IMR-90 (cell line): ENCODE data around the gene FNBP1. TPM values are rescaled to one million over a fixed set of nuclear protein-coding genes. Genes with fewer than 3 reads are reported as not detected.

Experiments used
- ATAC-seq: fragments of 200-7000 bp; cut with Tn5 transposase; 2 replicates; pipeline ENCODE4 v1.9.1; 2020; ENCODE audit warnings: low read depth, mild to moderate bottlenecking, moderate library complexity
- BruUV-seq: library from RNA; stranded (reverse); fragments of 400-500 nt; replicated peaks from 2 replicates; lab custom pipeline; 2021; lab: Mats Ljungman, UMichigan
- CTCF ChIA-PET: fragments of 300-600 bp; formaldehyde crosslinking; extraction: SDS; loops from one replicate; lab custom pipeline; 2021; ENCODE audit warnings: antibody characterized with exemption; lab: Yijun Ruan, JAX
- POLR2A ChIA-PET: fragments of 300-600 bp; sonication (Branson Sonifier 250); formaldehyde crosslinking; loops from one replicate; lab custom pipeline; 2022; ENCODE audit warnings: antibody characterized with exemption; ENCODE audit not compliant: unreplicated experiment; lab: Charles Lee
- DNase-seq: peaks from one replicate; pipeline ENCODE4 v3.0.0; 2013
- H2AFZ ChIP-seq: replicated peaks from 2 replicates; pipeline ENCODE3; 2013; ENCODE audit warnings: low read length, mild to moderate bottlenecking; ENCODE audit not compliant: poor library complexity
- H2AK5ac ChIP-seq: 2 replicates; pipeline ENCODE4 v1.6.1; 2013; ENCODE audit warnings: low read depth, low read length, inconsistent platforms
- H2AK9ac ChIP-seq: replicated peaks from 2 replicates; pipeline ENCODE3; 2013; ENCODE audit warnings: mild to moderate bottlenecking, low read depth, low read length, moderate library complexity; ENCODE audit not compliant: poor library complexity
- H2BK120ac ChIP-seq: 2 replicates; pipeline ENCODE4 v1.6.1; 2013; ENCODE audit warnings: low read depth, low read length, inconsistent platforms
- H2BK15ac ChIP-seq: 3 replicates; pipeline ENCODE4 v1.6.1; 2013; ENCODE audit warnings: low read depth, low read length, inconsistent platforms
- H2BK20ac ChIP-seq: 2 replicates; pipeline ENCODE4 v1.6.1; 2013; ENCODE audit warnings: low read depth, mild to moderate bottlenecking, inconsistent platforms, low read length, moderate library complexity
- H2BK5ac ChIP-seq: 2 replicates; pipeline ENCODE4 v1.6.1; 2013; ENCODE audit warnings: mild to moderate bottlenecking, low read depth, low read length, inconsistent platforms; ENCODE audit not compliant: poor library complexity, severe bottlenecking
- H3K14ac ChIP-seq: replicated peaks from 2 replicates; pipeline ENCODE4 v1.6.1; 2013; ENCODE audit warnings: low read depth, low read length, inconsistent platforms
- H3K18ac ChIP-seq: 2 replicates; pipeline ENCODE4 v1.6.1; 2013; ENCODE audit warnings: low read depth, low read length, control low read depth
- H3K23ac ChIP-seq: 2 replicates; pipeline ENCODE4 v1.6.1; 2013; ENCODE audit warnings: low read depth, low read length, inconsistent platforms
- H3K27ac ChIP-seq: 2 replicates; pipeline ENCODE4 v1.5.1; 2013; ENCODE audit warnings: mild to moderate bottlenecking, control low read depth, low read length; ENCODE audit not compliant: insufficient read depth
- H3K27me3 ChIP-seq: 2 replicates; pipeline ENCODE4 v1.6.1; 2013; ENCODE audit warnings: low read length; ENCODE audit not compliant: control insufficient read depth, insufficient read depth
- H3K36me3 ChIP-seq: 2 replicates; pipeline ENCODE4 v1.6.1; 2013; ENCODE audit warnings: low read length, mixed read lengths; ENCODE audit not compliant: control insufficient read depth, insufficient read depth
- H3K4ac ChIP-seq: 2 replicates; pipeline ENCODE4 v1.6.1; 2013; ENCODE audit warnings: low read depth, low read length, inconsistent platforms
- H3K4me1 ChIP-seq: 2 replicates; pipeline ENCODE4 v1.6.1; 2013; ENCODE audit warnings: low read length, mixed read lengths; ENCODE audit not compliant: control insufficient read depth, insufficient read depth
- H3K4me2 ChIP-seq: 2 replicates; pipeline ENCODE4 v1.6.1; 2013; ENCODE audit warnings: low read depth, mild to moderate bottlenecking, control low read depth, low read length, moderate library complexity
- H3K4me3 ChIP-seq: 2 replicates; pipeline ENCODE4 v1.5.1; 2013; ENCODE audit warnings: low read depth, mild to moderate bottlenecking, control low read depth, low read length, moderate library complexity; ENCODE audit not compliant: insufficient read depth
- H3K56ac ChIP-seq: 2 replicates; pipeline ENCODE4 v1.6.1; 2013; ENCODE audit warnings: low read length, inconsistent platforms; ENCODE audit not compliant: insufficient read depth; ENCODE audit errors: extremely low read depth
- H3K79me1 ChIP-seq, 2 experiments: 2 replicates each; pipeline ENCODE4 v1.6.1; 2013; ENCODE audit warnings: low read length in 2 of 2, inconsistent platforms in 1 of 2, low read depth in 1 of 2
- H3K9ac ChIP-seq: 2 replicates; pipeline ENCODE4 v1.6.1; 2013; ENCODE audit warnings: low read depth, low read length, control low read depth
- H3K9me1 ChIP-seq: 2 replicates; pipeline ENCODE4 v1.6.1; 2013; ENCODE audit warnings: low read length, inconsistent platforms; ENCODE audit not compliant: insufficient read depth
- H3K9me3 ChIP-seq: 2 replicates; pipeline ENCODE4 v1.6.1; 2013; ENCODE audit warnings: low read length; ENCODE audit not compliant: control insufficient read depth, insufficient read depth
- H4K20me1 ChIP-seq: 2 replicates; pipeline ENCODE4 v1.6.1; 2013; ENCODE audit warnings: low read length, inconsistent platforms; ENCODE audit not compliant: insufficient read depth
- H4K5ac ChIP-seq: 2 replicates; pipeline ENCODE4 v1.6.1; 2013; ENCODE audit warnings: mild to moderate bottlenecking, low read depth, low read length, control low read depth
- H4K8ac ChIP-seq, 2 experiments: 2 replicates each; pipeline ENCODE4 v1.6.1; 2013; ENCODE audit warnings: low read depth in 2 of 2, low read length in 2 of 2, control low read depth in 1 of 2, inconsistent platforms in 1 of 2
- H4K91ac ChIP-seq: 2 replicates; pipeline ENCODE4 v1.6.1; 2013; ENCODE audit warnings: low read depth, low read length, inconsistent platforms; ENCODE audit not compliant: insufficient read depth
- BHLHE40 ChIP-seq: fragments of 150-350 bp; IDR thresholded peaks from 2 replicates; pipeline ENCODE4 v1.6.1; 2016; ENCODE audit warnings: mild to moderate bottlenecking, low read depth, low read length
- CHD1 ChIP-seq: IDR thresholded peaks from 2 replicates; pipeline ENCODE4 v1.6.1; 2012; ENCODE audit warnings: low read depth, low read length, improper control_type of control experiment
- ELK1 ChIP-seq: fragments of 150-350 bp; IDR thresholded peaks from 2 replicates; pipeline ENCODE4 v1.6.1; 2016; ENCODE audit warnings: low read depth, mild to moderate bottlenecking, low read length, moderate library complexity, borderline replicate concordance
- FOS ChIP-seq: fragments of 150-350 bp; IDR thresholded peaks from 2 replicates; pipeline ENCODE4 v1.6.1; 2016; ENCODE audit warnings: low read depth, low read length
- MAFK ChIP-seq: IDR thresholded peaks from 2 replicates; pipeline ENCODE4 v1.6.1; 2012; ENCODE audit warnings: low read depth, low read length, improper control_type of control experiment
- MAZ ChIP-seq: IDR thresholded peaks from 2 replicates; pipeline ENCODE4 v1.6.1; 2012; ENCODE audit warnings: low read depth, mild to moderate bottlenecking, low read length, improper control_type of control experiment, moderate library complexity, borderline replicate concordance
- MXI1 ChIP-seq: IDR thresholded peaks from 2 replicates; pipeline ENCODE4 v1.6.1; 2012; ENCODE audit warnings: low read depth, mild to moderate bottlenecking, low read length, moderate library complexity, borderline replicate concordance
- NFE2L2 ChIP-seq: fragments of 150-350 bp; IDR thresholded peaks from 2 replicates; pipeline ENCODE4 v1.6.1; 2016; ENCODE audit warnings: low read depth, mild to moderate bottlenecking, low read length
- POLR2A ChIP-seq: IDR thresholded peaks from 2 replicates; pipeline ENCODE4 v1.6.1; 2012; ENCODE audit warnings: mild to moderate bottlenecking, low read depth, low read length
- RCOR1 ChIP-seq: IDR thresholded peaks from 2 replicates; pipeline ENCODE4 v1.6.1; 2012; ENCODE audit warnings: mild to moderate bottlenecking, low read length, improper control_type of control experiment; ENCODE audit not compliant: insufficient replicate concordance
- RFX5 ChIP-seq: IDR thresholded peaks from 2 replicates; pipeline ENCODE4 v1.8.0; 2012; ENCODE audit warnings: low read depth, mild to moderate bottlenecking, low read length, moderate library complexity
- USF2 ChIP-seq: fragments of 150-350 bp; IDR thresholded peaks from 2 replicates; pipeline ENCODE4 v1.6.1; 2017; ENCODE audit warnings: mild to moderate bottlenecking, antibody characterized with exemption, low read length, low read depth
- WGBS, 2 experiments: methylation state at CpG; one replicate each; pipeline versions ENCODE4 v1.1.5 to v1.1.7; 2013; ENCODE audit warnings: missing lambda C conversion rate in 2 of 2; ENCODE audit not compliant: insufficient read length in 1 of 2; ENCODE audit errors: extremely low coverage in 2 of 2; 5-methylcytosine and 5-hydroxymethylcytosine counted together
- dilution Hi-C: fragments of 300-500 bp; cut with HindIII; formaldehyde crosslinking; loops from one replicate; pipeline ENCODE4 v1.14.3; 2018; ENCODE audit warnings: low sequenced_read_pairs; ENCODE audit not compliant: unreplicated experiment
- in situ Hi-C: fragments of 300-500 bp; cut with MboI; formaldehyde crosslinking; loops from 3 replicates; pipeline ENCODE4 v1.14.3; 2019; ENCODE audit warnings: low sequenced_read_pairs, inconsistent platforms, mixed read lengths
- intact Hi-C: fragments of 100-400 bp; cut with micrococcal nuclease; formaldehyde crosslinking; loops from 2 replicates; pipeline ENCODE4 v1.10.0; 2022
- polyA plus RNA-seq, 3 experiments: library from polyadenylated mRNA; depleted of rRNA; stranded (reverse); fragments of >200 nt; gene quantifications; 2 replicates each; pipeline ENCODE4 v1.2.3, GENCODE V29; 2012; ENCODE audit warnings: low replicate concordance in 1 of 3
- total RNA-seq: library from RNA; depleted of rRNA; stranded (reverse); fragments of >200 nt; gene quantifications from 2 replicates; pipeline ENCODE4 v1.2.3, GENCODE V29; 2012

The FNBP1 gene
- total and polyA plus RNA-seq, 2 of the 4 experiments (the other 2 are of a cell fraction), result 10.3 to 15.4 TPM

GRCh38 chr9:130028493-130029222 is 14.3 kb downstream of the FNBP1 start (continued):
- TF ChIP-seq MAZ (no peak), BHLHE40 (no peak), RFX5 (no peak)

GRCh38 chr9:130027533-130028365 is 15.2 kb downstream of the FNBP1 start:
- Histone ChIP-seq H3K4me1 (peaks cover 2% of the 10 kb centered on the region), H4K91ac (no peak overlapping the region), H3K56ac (no peak overlapping the region), H2AK9ac (no peak overlapping the region), H4K5ac (no peak overlapping the region), H4K20me1 (peaks cover 51% of the 10 kb centered on the region), H3K4ac (no peak overlapping the region), H3K27ac (no peak overlapping the region), H3K79me1 (peaks cover 26 to 61% of the 10 kb centered on the region in 2 experiments), H2AFZ (no peak overlapping the region), H3K9me1 (peaks cover 6% of the 10 kb centered on the region), H2BK15ac (no peak overlapping the region), H3K9me3 (peaks cover 2% of the 10 kb centered on the region; the same call in 1 of the 2 replicates), H3K14ac (no peak overlapping the region), H3K9ac (no peak overlapping the region), H3K23ac (no peak overlapping the region), H3K36me3 (no peaks in the 10 kb centered on the region), H2AK5ac (no peak overlapping the region), H2BK20ac (no peak overlapping the region), H3K4me3 (no peak overlapping the region), H3K4me2 (no peak overlapping the region), H4K8ac (no peak overlapping the region), H3K27me3 (no peaks in the 10 kb centered on the region), H2BK5ac (no peak overlapping the region), H2BK120ac (no peak overlapping the region), H3K18ac (no peak overlapping the region)
- in situ Hi-C loops, result no loop called here
- intact Hi-C loops, result loop anchor here (5.0 kb wide), 1 partner anchor 50 kb away; no protein-coding TSS in a partner anchor
- POLR2A ChIA-PET, result interaction anchor here (0.5 kb wide), 1 partner anchor 13 kb away, joined by 4 read pairs; no protein-coding TSS in a partner anchor
- no TSS peak for BruUV-seq
- dilution Hi-C loops, result no loop called here
- CTCF ChIA-PET, result interaction anchor here (1.0 kb wide), 1 partner anchor 12 kb away, joined by 3 read pairs; no protein-coding TSS in a partner anchor
- 40% methylated on average over 1 of the region's 9 CpGs; no CpG with 5 or more reads in 1 of the 2 experiments for WGBS, 2 experiments
- ATAC-seq (no peak), DNase-seq (no peak)
- TF ChIP-seq RFX5, result no peak
- TF ChIP-seq ELK1, result no peak
- TF ChIP-seq MAFK, result no peak
- TF ChIP-seq BHLHE40, result no peak
- TF ChIP-seq RCOR1, result no peak
- TF ChIP-seq FOS, result no peak
- no peak for TF ChIP-seq MXI1
- TF ChIP-seq USF2, result no peak
- TF ChIP-seq POLR2A, result no peak
- TF ChIP-seq MAZ, result no peak
- no peak for TF ChIP-seq CHD1
- no peak for TF ChIP-seq NFE2L2
